Esophagus squamous epithelium (tissue), 5 donors: ENCODE data around the gene ZDHHC7. TPM values are rescaled to one million over a fixed set of nuclear protein-coding genes. Genes with fewer than 3 reads are reported as not detected.
A peak's percentile ranks its signal among the peaks of the same experiment; 100 is the strongest.
"Not testable (repeated sequence)": the region's sequence is repeated elsewhere in the genome, so short reads cannot be mapped to it uniquely, and the experiment has no call there.

Experiments used
- DNase-seq: peaks from one replicate; lab custom pipeline; 2025; lab: John Stamatoyannopoulos, UW
- H3K27ac ChIP-seq, 4 donors: fragments of 200-600 bp; sonication (generic); one replicate each; pipeline ENCODE4 v1.5.1; 2016 to 2019; ENCODE audit warnings: mild to moderate bottlenecking in 1 of 4
- H3K27me3 ChIP-seq, 4 donors: fragments of 200-600 bp; sonication (generic); 1 replicate in 3 of 4; 2 replicates in 1 of 4; pipeline versions ENCODE4 v1.5.1 to v1.6.0; 2017 to 2021; ENCODE audit warnings: antibody characterized with exemption in 1 of 4
- H3K36me3 ChIP-seq, 3 donors: fragments of 200-600 bp; sonication (generic); one replicate each; pipeline ENCODE4 v1.5.1; 2016 to 2019
- H3K4me1 ChIP-seq, 3 donors: fragments of 200-600 bp; sonication (generic); one replicate each; pipeline ENCODE4 v1.5.1; 2017 to 2019
- H3K4me3 ChIP-seq, 4 donors: fragments of 200-600 bp; sonication (generic); 1 replicate in 3 of 4; 2 replicates in 1 of 4; pipeline ENCODE4 v1.5.1; 2016 to 2019; ENCODE audit warnings: mild to moderate bottlenecking in 2 of 4, moderate library complexity in 1 of 4
- H3K9me3 ChIP-seq, 3 donors: fragments of 200-600 bp; sonication (generic); one replicate each; pipeline ENCODE4 v1.5.1; 2016 to 2019
- POLR2A ChIP-seq, 4 donors: fragments of 450-650 bp; IDR thresholded peaks; one replicate each; pipeline ENCODE4 v1.6.1; 2017; ENCODE audit warnings: antibody characterized with exemption in 4 of 4, mild to moderate bottlenecking in 4 of 4, moderate library complexity in 3 of 4
- WGBS, 2 donors: methylation state at CpG; one replicate each; pipeline ENCODE4 v1.1.5; 2018; 5-methylcytosine and 5-hydroxymethylcytosine counted together
- intact Hi-C: fragments of 100-400 bp; cut with DNase I; formaldehyde crosslinking; loops from one replicate; pipeline ENCODE4 v1.15.0; 2022
- total RNA-seq, 4 donors: library from RNA; depleted of rRNA; stranded (reverse); fragments of >200 nt; gene quantifications; one replicate each; pipeline ENCODE4 v1.1.0, GENCODE V29; 2016
- TF ChIP-seq, protein P1 (sequence below), 6 experiments: fragments of 450-650 bp in 4 of 6; fragments of 200-600 bp in 2 of 6; sonication (generic) in 2 of 6; IDR thresholded peaks; one replicate each; pipeline ENCODE4 v1.5.1; 2016 to 2019; ENCODE audit warnings: antibody characterized with exemption in 6 of 6, mild to moderate bottlenecking in 4 of 6, moderate library complexity in 4 of 6
- donor health status: DM: yes; HTN: yes; CAD: no.

ZDHHC7 gene
- total RNA-seq, 4 donors from 2014 or later: 31.2 to 41.2 (median 38.6) TPM

DNA sequence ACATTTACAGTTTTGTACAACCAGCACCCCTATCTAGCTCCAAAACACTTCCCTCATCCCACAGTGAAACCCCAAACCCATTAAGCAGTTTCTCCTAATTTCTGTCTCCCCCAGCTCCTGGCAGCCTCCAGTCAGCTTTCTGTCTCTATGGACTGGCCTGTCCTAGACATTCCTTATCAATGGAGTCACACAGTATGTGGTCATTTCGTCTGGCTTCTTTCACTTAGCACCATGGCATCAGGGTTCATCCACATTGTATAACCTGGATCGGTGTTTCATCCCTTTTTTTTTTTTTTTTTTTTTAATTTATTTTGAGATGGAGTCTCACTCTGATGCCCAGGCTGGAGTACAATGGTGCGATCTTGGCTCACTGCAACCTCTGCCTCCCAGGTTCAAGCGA is 68.5 kb downstream of the ZDHHC7 start:
- intact Hi-C loops: no loop called here
- H3K36me3 ChIP-seq: no peaks in the 10 kb centered on the region
- TF ChIP-seq, protein P1, sequence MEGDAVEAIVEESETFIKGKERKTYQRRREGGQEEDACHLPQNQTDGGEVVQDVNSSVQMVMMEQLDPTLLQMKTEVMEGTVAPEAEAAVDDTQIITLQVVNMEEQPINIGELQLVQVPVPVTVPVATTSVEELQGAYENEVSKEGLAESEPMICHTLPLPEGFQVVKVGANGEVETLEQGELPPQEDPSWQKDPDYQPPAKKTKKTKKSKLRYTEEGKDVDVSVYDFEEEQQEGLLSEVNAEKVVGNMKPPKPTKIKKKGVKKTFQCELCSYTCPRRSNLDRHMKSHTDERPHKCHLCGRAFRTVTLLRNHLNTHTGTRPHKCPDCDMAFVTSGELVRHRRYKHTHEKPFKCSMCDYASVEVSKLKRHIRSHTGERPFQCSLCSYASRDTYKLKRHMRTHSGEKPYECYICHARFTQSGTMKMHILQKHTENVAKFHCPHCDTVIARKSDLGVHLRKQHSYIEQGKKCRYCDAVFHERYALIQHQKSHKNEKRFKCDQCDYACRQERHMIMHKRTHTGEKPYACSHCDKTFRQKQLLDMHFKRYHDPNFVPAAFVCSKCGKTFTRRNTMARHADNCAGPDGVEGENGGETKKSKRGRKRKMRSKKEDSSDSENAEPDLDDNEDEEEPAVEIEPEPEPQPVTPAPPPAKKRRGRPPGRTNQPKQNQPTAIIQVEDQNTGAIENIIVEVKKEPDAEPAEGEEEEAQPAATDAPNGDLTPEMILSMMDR (IDR thresholded peaks at IDR 0.05): no peak
- no peak for TF ChIP-seq POLR2A (IDR thresholded peaks at IDR 0.05)
- H3K27ac ChIP-seq: no peak overlapping the region
- H3K9me3 ChIP-seq: no peaks in the 10 kb centered on the region
- DNase-seq: no peak
- H3K4me3 ChIP-seq: no peak overlapping the region
- WGBS, 2 donors: 87 to 89% methylated on average over 4 of the region's 4 CpGs
- peaks cover 0 to 6% (median 5%) of the 10 kb centered on the region in 3 donors for H3K4me1 ChIP-seq
- no peaks in the 10 kb centered on the region for H3K27me3 ChIP-seq

DNA sequence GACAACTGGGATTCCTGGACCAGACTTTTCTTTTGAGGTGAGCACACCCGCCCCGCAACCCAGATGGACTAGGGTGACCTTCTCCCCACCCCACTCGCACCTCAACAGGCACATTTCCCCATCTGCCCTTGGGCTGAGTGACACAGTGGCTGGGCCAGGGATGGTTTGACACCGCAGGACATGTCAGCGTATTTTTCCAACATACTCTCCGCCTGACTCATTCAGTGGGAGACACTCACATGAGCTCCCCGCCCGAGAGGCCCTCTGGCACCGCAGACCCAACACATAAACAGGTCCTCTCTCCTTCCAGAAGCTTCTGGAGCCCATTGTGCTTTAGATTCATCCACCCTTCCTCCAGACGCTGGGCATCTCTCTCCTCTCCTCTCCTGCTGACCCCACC is 69.4 kb downstream of the ZDHHC7 start:
- intact Hi-C loops: no loop called here
- Histone ChIP-seq H3K27ac (no peak overlapping the region), H3K4me1 (peaks cover 0 to 2% (median 0%) of the 10 kb centered on the region in 3 donors), H3K27me3 (no peaks in the 10 kb centered on the region), H3K4me3 (no peak overlapping the region), H3K36me3 (no peaks in the 10 kb centered on the region), H3K9me3 (no peaks in the 10 kb centered on the region)
- no peak for TF ChIP-seq POLR2A (IDR thresholded peaks at IDR 0.05)
- TF ChIP-seq, protein P1 (IDR thresholded peaks at IDR 0.05): no peak
- 47 to 82% methylated on average over 10 of the region's 10 CpGs for WGBS, 2 donors
- DNase-seq: no peak

DNA sequence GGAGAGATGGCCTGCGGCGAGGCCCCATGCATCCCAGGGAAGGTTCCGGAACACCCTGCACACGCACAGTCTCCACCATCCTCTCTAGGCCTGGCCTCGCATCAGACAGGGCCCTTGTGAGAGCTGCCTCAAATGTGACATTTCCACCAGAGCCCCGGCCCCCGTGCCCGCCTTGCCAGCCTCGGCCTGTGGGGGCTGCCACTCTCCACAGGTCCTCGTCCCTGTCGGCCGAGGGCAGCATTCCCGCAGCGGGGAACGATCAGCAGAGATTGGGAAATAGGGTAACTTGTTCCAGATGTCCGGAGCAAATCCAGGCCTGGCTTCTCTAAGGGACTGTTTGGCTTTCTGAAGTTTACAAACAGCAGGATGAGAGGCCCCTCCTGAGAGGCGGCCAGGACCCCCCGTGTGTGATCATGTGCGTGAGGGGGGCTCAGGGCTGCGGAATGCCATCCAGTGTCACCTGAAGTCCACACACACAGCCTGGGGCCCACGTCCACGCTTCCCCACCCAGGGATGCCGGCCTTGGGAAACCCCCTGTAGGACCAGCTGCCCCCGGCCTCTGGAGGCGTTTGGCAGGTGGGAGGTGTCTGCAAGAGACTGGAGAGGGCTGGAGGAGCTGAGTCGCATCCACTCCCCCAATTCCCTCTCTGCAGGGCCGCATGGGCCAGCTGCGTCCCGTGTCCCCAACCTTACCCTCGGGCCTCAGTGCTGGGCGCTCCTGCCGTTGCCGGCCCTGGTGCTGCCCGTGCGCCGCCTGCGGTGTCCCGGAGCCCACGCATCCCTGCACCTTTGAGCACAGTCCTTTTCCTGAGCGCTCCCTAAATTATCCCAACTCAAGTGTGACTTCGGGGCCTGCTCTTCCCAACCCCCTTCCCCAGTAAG is 70.4 kb downstream of the ZDHHC7 start:
- Histone ChIP-seq H3K9me3 (no peaks in the 10 kb centered on the region), H3K36me3 (no peaks in the 10 kb centered on the region), H3K27ac (peak overlapping the region in 1 of 4 donors; percentile 25), H3K4me1 (no peaks in the 10 kb centered on the region), H3K27me3 (no peaks in the 10 kb centered on the region), H3K4me3 (no peak overlapping the region)
- TF ChIP-seq, protein P1 (IDR thresholded peaks at IDR 0.05): no peak
- TF ChIP-seq POLR2A (IDR thresholded peaks at IDR 0.05): no peak
- DNase-seq: no peak
- intact Hi-C loops: no loop called here
- 81 to 85% methylated on average over 20 to 32 of the region's 41 CpGs for WGBS, 2 donors

DNA sequence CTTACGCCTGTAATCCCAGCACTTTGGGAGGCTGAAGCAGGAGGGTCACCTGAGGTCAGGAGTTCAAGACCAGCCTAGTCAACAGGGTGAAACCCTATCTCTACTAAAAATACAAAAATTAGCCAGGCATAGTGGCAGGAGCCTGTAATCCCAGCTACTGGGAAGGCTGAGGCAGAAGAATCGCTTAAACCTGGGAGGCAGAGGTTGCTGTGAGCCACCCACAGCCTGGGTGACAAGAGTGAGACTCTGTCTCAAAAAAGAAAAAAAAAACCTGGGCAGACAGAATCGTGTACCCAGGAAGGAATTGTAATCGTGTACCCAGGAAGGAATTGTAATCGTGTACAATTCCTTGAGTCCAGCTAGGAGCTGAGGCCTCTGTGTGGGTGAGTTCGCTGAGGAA is 72.7 kb downstream of the ZDHHC7 start:
- 75% methylated on average over 5 to 6 of the region's 6 CpGs for WGBS, 2 donors
- intact Hi-C loops, DNase-seq, H3K27ac ChIP-seq, H3K4me1 ChIP-seq, H3K4me3 ChIP-seq, H3K36me3 ChIP-seq, H3K27me3 ChIP-seq, H3K9me3 ChIP-seq: not testable (repeated sequence)

DNA sequence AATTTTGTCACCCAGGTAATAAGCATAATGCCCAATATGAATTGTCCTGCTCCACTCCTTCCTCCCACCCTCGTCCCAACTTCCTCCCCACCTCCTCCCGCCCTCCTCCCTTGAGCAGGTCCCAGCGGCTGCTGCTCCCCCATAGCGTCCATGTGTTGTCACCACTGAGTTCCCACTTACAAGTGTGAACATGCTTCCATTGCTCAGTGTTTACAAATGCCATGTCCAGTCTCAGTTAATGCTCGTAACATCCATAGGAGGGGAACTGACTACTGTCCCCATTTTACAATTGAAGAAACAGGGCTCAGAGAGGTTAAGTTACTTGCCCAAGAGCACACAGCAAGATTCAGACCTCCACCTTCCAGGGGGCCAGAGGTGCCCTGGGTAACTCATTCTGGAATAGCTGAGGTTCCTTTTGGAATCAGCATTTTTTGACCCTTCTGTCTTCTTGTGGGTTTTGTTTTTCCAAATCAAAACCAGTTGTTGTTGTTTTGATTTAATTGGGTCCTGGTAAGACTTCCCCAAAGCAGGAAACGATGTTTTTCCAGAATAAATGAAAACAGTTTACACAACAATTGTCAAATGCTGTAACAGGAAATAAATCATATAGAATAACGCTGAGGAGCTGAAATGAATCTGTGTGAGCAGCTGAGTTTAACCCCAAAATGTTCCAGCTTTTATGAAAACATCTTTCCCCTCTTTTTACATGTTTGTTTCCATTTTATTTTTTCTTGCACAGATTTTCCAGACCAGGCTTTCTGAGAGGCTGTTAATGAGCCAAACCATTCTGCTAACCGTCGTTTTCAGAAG is 73.9 kb downstream of the ZDHHC7 start:
- no peaks in the 10 kb centered on the region for H3K9me3 ChIP-seq
- H3K27ac ChIP-seq: no peak overlapping the region
- no peaks in the 10 kb centered on the region for H3K27me3 ChIP-seq
- H3K4me1 ChIP-seq: peaks cover 0 to 12% (median 3%) of the 10 kb centered on the region in 3 donors
- 43 to 55% methylated on average over 9 of the region's 9 CpGs for WGBS, 2 donors
- TF ChIP-seq, protein P1 (IDR thresholded peaks at IDR 0.05): no peak
- no peak for TF ChIP-seq POLR2A (IDR thresholded peaks at IDR 0.05)
- no peak for DNase-seq
- no peak overlapping the region for H3K4me3 ChIP-seq
- intact Hi-C loops: no loop called here
- no peaks in the 10 kb centered on the region for H3K36me3 ChIP-seq
